Lower leg skin (tissue), 4 donors: Measurements from ENCODE around the gene EML2. TPM values are rescaled to one million over a fixed set of nuclear protein-coding genes. Genes with fewer than 3 reads are reported as not detected.
"Not testable (repeated sequence)": the region's sequence is repeated elsewhere in the genome, so short reads cannot be mapped to it uniquely, and the experiment has no call there.

ENCODE experiments used
- DNase-seq, 2 donors: peaks; one replicate each; pipeline ENCODE4 v3.0.0-alpha.2; 2019; ENCODE audit warnings: low spot score in 2 of 2
- H3K4me3 ChIP-seq: fragments of 200-600 bp; sonication (generic); 2 replicates; pipeline ENCODE4 v1.5.1; 2017; ENCODE audit warnings: mild to moderate bottlenecking, low read depth; ENCODE audit not compliant: poor library complexity, severe bottlenecking
- CTCF ChIP-seq, 3 donors: fragments of 450-650 bp; IDR thresholded peaks; one replicate each; pipeline ENCODE4 v1.5.1; 2016; ENCODE audit warnings: antibody characterized with exemption in 3 of 3, mild to moderate bottlenecking in 3 of 3, moderate library complexity in 2 of 3
- POLR2A ChIP-seq, 2 donors: fragments of 450-650 bp; IDR thresholded peaks; one replicate each; pipeline ENCODE4 v1.6.1; 2016 to 2017; ENCODE audit warnings: antibody characterized with exemption in 2 of 2, mild to moderate bottlenecking in 1 of 2, moderate library complexity in 1 of 2
- WGBS, 2 donors: methylation state at CpG; one replicate each; pipeline ENCODE4 v1.1.5; 2018; 5-methylcytosine and 5-hydroxymethylcytosine counted together
- intact Hi-C: fragments of 100-400 bp; cut with DNase I; formaldehyde crosslinking; loops from one replicate; pipeline ENCODE4 v1.15.0; 2023; ENCODE audit warnings: low total_unique reads
- total RNA-seq, 4 donors: library from RNA; depleted of rRNA; stranded (reverse); fragments of >200 nt; gene quantifications; one replicate each; pipeline ENCODE4 v1.1.0, GENCODE V29; 2016

The EML2 gene
- total RNA-seq: 100 to 1,000 TPM in 1 of 4 donors, 10 to 100 TPM in 3; 85.6 to 101 (median 89.4) TPM

GRCh38 chr19:45638930-45639729 is at the start of gene EML2:
Gene EML2, minus strand, starts transcription at chr19:45639397. Its CDS starts 21 bp downstream, at chr19:45639376.
- DNase-seq: peak; percentile 32 to 91
- TF ChIP-seq CTCF (IDR thresholded peaks at IDR 0.05) (no peak), POLR2A (IDR thresholded peaks at IDR 0.05) (no peak)
- 4 to 5% methylated on average over 45 to 51 of the region's 52 CpGs for WGBS, 2 donors
- intact Hi-C loops: no loop called here
- peak within 1 kb of the TSS; percentile 53 for H3K4me3 ChIP-seq

GRCh38 chr19:45687599-45687998 is 48.4 kb upstream of the EML2 start:
- 86 to 96% methylated on average over 8 to 9 of the region's 9 CpGs for WGBS, 2 donors
- no peak for TF ChIP-seq POLR2A (IDR thresholded peaks at IDR 0.05)
- no peak for TF ChIP-seq CTCF (IDR thresholded peaks at IDR 0.05)
- H3K4me3 ChIP-seq: no peak overlapping the region
- no peak for DNase-seq
- intact Hi-C loops: no loop called here

GRCh38 chr19:45685045-45685444 is 45.8 kb upstream of the EML2 start:
- 77 to 81% methylated on average over 11 of the region's 11 CpGs for WGBS, 2 donors
- H3K4me3 ChIP-seq, intact Hi-C loops, DNase-seq: not testable (repeated sequence)

- TF ChIP-seq CTCF (IDR thresholded peaks at IDR 0.05) (no peak), POLR2A (IDR thresholded peaks at IDR 0.05) (no peak)
- H3K4me3 ChIP-seq: no peak overlapping the region
- 72 to 77% methylated on average over 5 of the region's 5 CpGs for WGBS, 2 donors
- DNase-seq: no peak
- intact Hi-C loops: no loop called here
These were observed 43.7 kb upstream of the EML2 start for GRCh38 chr19:45682908-45683307.

GRCh38 chr19:45682117-45682516 is 42.9 kb upstream of the EML2 start:
- WGBS, 2 donors: 28 to 52% methylated on average over 8 of the region's 8 CpGs
- no peak overlapping the region for H3K4me3 ChIP-seq
- intact Hi-C loops: no loop called here
- DNase-seq: no peak
- TF ChIP-seq CTCF (IDR thresholded peaks at IDR 0.05): no peak
- no peak for TF ChIP-seq POLR2A (IDR thresholded peaks at IDR 0.05)

- DNase-seq: peak; percentile 80 to 97
- intact Hi-C loops: no loop called here
- 1 to 2% methylated on average over 41 to 50 of the region's 51 CpGs for WGBS, 2 donors
These were observed 42.3 kb upstream of the EML2 start for GRCh38 chr19:45681391-45682015.

More at GRCh38 chr19:45681391-45682015, 42.3 kb upstream of the EML2 start:
- TF ChIP-seq CTCF (IDR thresholded peaks at IDR 0.05) (peak in 2 of 3 donors; percentile 64 to 85), POLR2A (IDR thresholded peaks at IDR 0.05) (no peak)
- H3K4me3 ChIP-seq: no peak overlapping the region
